Glutamatergic neuron (in vitro differentiated cells): Measurements from ENCODE around the gene BEX3. TPM values are rescaled to one million over a fixed set of nuclear protein-coding genes. Genes with fewer than 3 reads are reported as not detected.

Experiments used
- DNase-seq: peaks from one replicate; pipeline ENCODE4 v3.0.0; 2022
- H3K27ac Mint-ChIP-seq: one replicate; pipeline ENCODE4 v1.8.0; 2020; ENCODE audit warnings: mild to moderate bottlenecking, mixed read lengths, inconsistent platforms; ENCODE audit not compliant: unreplicated experiment
- H3K27me3 Mint-ChIP-seq: one replicate; pipeline ENCODE4 v1.8.0; 2020; ENCODE audit warnings: mild to moderate bottlenecking, moderate library complexity, mixed read lengths, inconsistent platforms; ENCODE audit not compliant: unreplicated experiment
- H3K36me3 Mint-ChIP-seq: one replicate; pipeline ENCODE4 v1.8.0; 2020; ENCODE audit warnings: mild to moderate bottlenecking, mixed read lengths, inconsistent platforms; ENCODE audit not compliant: unreplicated experiment
- H3K4me1 Mint-ChIP-seq: one replicate; pipeline ENCODE4 v1.8.0; 2020; ENCODE audit warnings: mild to moderate bottlenecking, low read depth, mixed read lengths, inconsistent platforms; ENCODE audit not compliant: unreplicated experiment
- H3K4me3 Mint-ChIP-seq: one replicate; pipeline ENCODE4 v1.8.0; 2020; ENCODE audit warnings: mild to moderate bottlenecking, mixed read lengths, inconsistent platforms; ENCODE audit not compliant: unreplicated experiment
- H3K9me3 Mint-ChIP-seq: one replicate; pipeline ENCODE4 v1.8.0; 2020; ENCODE audit warnings: mild to moderate bottlenecking, moderate library complexity, mixed read lengths, inconsistent platforms; ENCODE audit not compliant: unreplicated experiment
- CTCF ChIP-seq: fragments of 200-600 bp; sonication (generic); IDR thresholded peaks from one replicate; pipeline ENCODE4 v1.5.0; 2021; ENCODE audit not compliant: partially characterized antibody, unreplicated experiment
- total RNA-seq: library from RNA; stranded (reverse); fragmentation: NEBNext Ultra II Directional; extraction: Animal tissue kit (Norgen Biotek cat#: 25700); gene quantifications from one replicate; pipeline ENCODE4 v1.2.1, GENCODE V29; 2021; ENCODE audit not compliant: unreplicated experiment

BEX3 gene
- total RNA-seq, 1 donor from 2014 or later, result 242 TPM

- TF ChIP-seq CTCF, result peak; percentile 70
- Mint-ChIP-seq H3K27ac (no peak overlapping the region), H3K4me1 (no peaks in the 10 kb centered on the region), H3K27me3 (peaks cover 4% of the 10 kb centered on the region), H3K36me3 (no peaks in the 10 kb centered on the region), H3K9me3 (no peaks in the 10 kb centered on the region), H3K4me3 (no peak overlapping the region)
- peak; percentile 25 for DNase-seq
Measured at GRCh38 chrX:103343105-103343504, 33.2 kb upstream of the BEX3 start.

GRCh38 chrX:103344606-103345005 is 31.7 kb upstream of the BEX3 start:
- no peaks in the 10 kb centered on the region for H3K36me3 Mint-ChIP-seq
- H3K27ac Mint-ChIP-seq, result no peak overlapping the region
- no peaks in the 10 kb centered on the region for H3K4me1 Mint-ChIP-seq
- no peaks in the 10 kb centered on the region for H3K9me3 Mint-ChIP-seq
- no peak overlapping the region for H3K4me3 Mint-ChIP-seq
- H3K27me3 Mint-ChIP-seq, result peaks cover 4% of the 10 kb centered on the region
- no peak for TF ChIP-seq CTCF
- no peak for DNase-seq

GRCh38 chrX:103347682-103348397 is 28.5 kb upstream of the BEX3 start:
- no peaks in the 10 kb centered on the region for H3K4me1 Mint-ChIP-seq
- H3K27me3 Mint-ChIP-seq, result peaks cover 4% of the 10 kb centered on the region
- no peak for TF ChIP-seq CTCF
- H3K9me3 Mint-ChIP-seq, result no peaks in the 10 kb centered on the region
- H3K4me3 Mint-ChIP-seq, result no peak overlapping the region
- no peak overlapping the region for H3K27ac Mint-ChIP-seq
- no peaks in the 10 kb centered on the region for H3K36me3 Mint-ChIP-seq
- DNase-seq, result no peak

GRCh38 chrX:103356130-103356798 is 20.1 kb upstream of the BEX3 start, which contains the start of gene TCEAL9:
Gene TCEAL9 (plus strand): TSS chrX:103356506. CDS start chrX:103357685, 1,179 bp downstream.
- Mint-ChIP-seq H3K27ac (peak within 1 kb of the TSS; percentile 98), H3K27me3 (peaks cover 2% of the 10 kb centered on the region), H3K4me3 (peak within 1 kb of the TSS; percentile 96), H3K9me3 (no peaks in the 10 kb centered on the region), H3K36me3 (no peaks in the 10 kb centered on the region), H3K4me1 (peaks cover 3% of the 10 kb centered on the region)
- no peak for TF ChIP-seq CTCF
- DNase-seq, result peak; percentile 42

- TF ChIP-seq CTCF, result no peak
- H3K27me3 Mint-ChIP-seq, result peaks cover 2% of the 10 kb centered on the region
- DNase-seq, result peak; percentile 24
Measured at GRCh38 chrX:103356858-103357257, 19.5 kb upstream of the BEX3 start.

More at GRCh38 chrX:103356858-103357257, 19.5 kb upstream of the BEX3 start:
- H3K4me3 Mint-ChIP-seq, result peak overlapping the region; percentile 96
- no peaks in the 10 kb centered on the region for H3K9me3 Mint-ChIP-seq
- H3K36me3 Mint-ChIP-seq, result no peaks in the 10 kb centered on the region
- H3K4me1 Mint-ChIP-seq, result peaks cover 3% of the 10 kb centered on the region
- H3K27ac Mint-ChIP-seq, result peak overlapping the region; percentile 98
